NCI-H774 (cell line): ENCODE measurements around the gene GDPD4.
"Not testable (repeated sequence)": the region's sequence is repeated elsewhere in the genome, so short reads cannot be mapped to it uniquely, and the experiment has no call there.

ENCODE experiments used
- DNase-seq: peaks from one replicate; lab custom pipeline; 2025; lab: John Stamatoyannopoulos, UW

Gene GDPD4

GRCh38 chr11:77301510-77301909 lies at the start of gene GDPD4:
Gene GDPD4 (minus strand): TSS chr11:77301686. CDS start chr11:77285137, 16,549 bp downstream.
- DNase-seq, result no peak

GRCh38 chr11:77347948-77348347 lies 46.5 kb upstream of the GDPD4 start:
- no peak for DNase-seq

GRCh38 chr11:77346906-77347603 lies 45.6 kb upstream of the GDPD4 start:
- DNase-seq, result no peak

- DNase-seq, result no peak
Observed at GRCh38 chr11:77345621-77346020, 44.1 kb upstream of the GDPD4 start.

- no peak for DNase-seq
Observed at GRCh38 chr11:77340501-77340900, 39.0 kb upstream of the GDPD4 start.

- DNase-seq, result no peak
Observed at GRCh38 chr11:77332259-77332658, 30.8 kb upstream of the GDPD4 start.

GRCh38 chr11:77325159-77325558 lies 23.7 kb upstream of the GDPD4 start:
- no peak for DNase-seq

- no peak for DNase-seq
Observed at GRCh38 chr11:77324508-77324907, 23.0 kb upstream of the GDPD4 start.

GRCh38 chr11:77322926-77323590 lies 21.6 kb upstream of the GDPD4 start:
- no peak for DNase-seq

- no peak for DNase-seq
Observed at GRCh38 chr11:77322506-77322905, 21.0 kb upstream of the GDPD4 start.

GRCh38 chr11:77320351-77320750 lies 18.9 kb upstream of the GDPD4 start:
- DNase-seq, result no peak

- no peak for DNase-seq
Observed at GRCh38 chr11:77318600-77318999, 17.1 kb upstream of the GDPD4 start.

- DNase-seq, result no peak
Observed at GRCh38 chr11:77316733-77317342, 15.4 kb upstream of the GDPD4 start.

- DNase-seq, result no peak
Observed at GRCh38 chr11:77312107-77312506, 10.6 kb upstream of the GDPD4 start.

- no peak for DNase-seq
Observed at GRCh38 chr11:77311701-77312100, 10.2 kb upstream of the GDPD4 start.

GRCh38 chr11:77310721-77311120 lies 9.2 kb upstream of the GDPD4 start:
- DNase-seq, result no peak

GRCh38 chr11:77309401-77310085 lies 8.1 kb upstream of the GDPD4 start:
- no peak for DNase-seq

GRCh38 chr11:77308838-77309237 lies 7.4 kb upstream of the GDPD4 start:
- no peak for DNase-seq

GRCh38 chr11:77303328-77303727 lies 1.8 kb upstream of the GDPD4 start:
- no peak for DNase-seq

GRCh38 chr11:77302752-77303151 lies 1.3 kb upstream of the GDPD4 start:
- no peak for DNase-seq

GRCh38 chr11:77300695-77301094 lies 791 bp downstream of the GDPD4 start:
- no peak for DNase-seq

- DNase-seq, result not testable (repeated sequence)
Observed at GRCh38 chr11:77300028-77300427, 1.5 kb downstream of the GDPD4 start.

- no peak for DNase-seq
Observed at GRCh38 chr11:77299528-77299993, 1.9 kb downstream of the GDPD4 start.
